Measurements from ENCODE around the gene LAMB1.
"Not testable (repeated sequence)": the region's sequence is repeated elsewhere in the genome, so short reads cannot be mapped to it uniquely, and the experiment has no call there.

Gene LAMB1

DNA sequence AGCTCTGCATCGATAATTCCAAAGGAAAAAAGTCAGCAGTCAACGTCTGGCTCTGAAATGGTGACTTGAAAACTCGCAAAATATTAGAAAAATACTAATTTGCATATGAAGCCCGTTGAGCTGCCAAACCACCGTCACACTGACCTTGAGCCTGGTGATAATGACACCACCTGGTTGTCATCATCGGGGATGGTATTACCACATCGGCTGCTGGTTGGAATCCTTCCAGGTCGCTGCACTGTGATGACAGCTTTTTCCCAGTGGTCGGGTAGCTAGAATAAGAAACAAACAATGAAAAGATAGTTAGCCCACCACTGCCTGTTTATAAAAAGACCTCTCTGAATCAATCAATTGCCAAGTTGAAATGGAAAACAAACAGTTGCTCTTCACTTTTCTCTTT lies 41.6 kb downstream of the LAMB1 start:
- H3K27ac ChIP-seq (ENCODE audit: low read length) = no peak overlapping the region
- no peak overlapping the region for H3K9ac ChIP-seq (ENCODE audit: low read length)
- H3K27me3 ChIP-seq (ENCODE audit: control insufficient read depth, insufficient read depth, low read length) = no peaks in the 10 kb centered on the region
- H3K4me3 ChIP-seq (ENCODE audit: low read length) = no peak overlapping the region
- peaks cover 39% of the 10 kb centered on the region for H3K36me3 ChIP-seq (ENCODE audit: control insufficient read depth, low read depth, low read length)
- H3K9me3 ChIP-seq (ENCODE audit: control insufficient read depth, low read depth, low read length) = no peaks in the 10 kb centered on the region
- peaks cover 13% of the 10 kb centered on the region for H3K4me1 ChIP-seq (ENCODE audit: control insufficient read depth, low read depth, low read length)

- Histone ChIP-seq H3K9me3 (ENCODE audit: control insufficient read depth, low read depth, low read length) (no peaks in the 10 kb centered on the region), H3K27me3 (ENCODE audit: control insufficient read depth, insufficient read depth, low read length) (no peaks in the 10 kb centered on the region), H3K9ac (ENCODE audit: low read length) (no peak overlapping the region), H3K4me1 (ENCODE audit: control insufficient read depth, low read depth, low read length) (peaks cover 11% of the 10 kb centered on the region), H3K4me3 (ENCODE audit: low read length) (no peak overlapping the region), H3K36me3 (ENCODE audit: control insufficient read depth, low read depth, low read length) (peaks cover 39% of the 10 kb centered on the region), H3K27ac (ENCODE audit: low read length) (no peak overlapping the region)
Observed at GRCh38 chr7:107960272-107960671, 42.7 kb downstream of the LAMB1 start.

- no peak overlapping the region for H3K9ac ChIP-seq (ENCODE audit: low read length)
- H3K27ac ChIP-seq (ENCODE audit: low read length) = no peak overlapping the region
- peaks cover 11% of the 10 kb centered on the region for H3K4me1 ChIP-seq (ENCODE audit: control insufficient read depth, low read depth, low read length)
- no peak overlapping the region for H3K4me3 ChIP-seq (ENCODE audit: low read length)
- no peaks in the 10 kb centered on the region for H3K27me3 ChIP-seq (ENCODE audit: control insufficient read depth, insufficient read depth, low read length)
- H3K9me3 ChIP-seq (ENCODE audit: control insufficient read depth, low read depth, low read length) = no peaks in the 10 kb centered on the region
- H3K36me3 ChIP-seq (ENCODE audit: control insufficient read depth, low read depth, low read length) = peaks cover 39% of the 10 kb centered on the region
Observed at GRCh38 chr7:107959527-107959898, 43.4 kb downstream of the LAMB1 start.

DNA sequence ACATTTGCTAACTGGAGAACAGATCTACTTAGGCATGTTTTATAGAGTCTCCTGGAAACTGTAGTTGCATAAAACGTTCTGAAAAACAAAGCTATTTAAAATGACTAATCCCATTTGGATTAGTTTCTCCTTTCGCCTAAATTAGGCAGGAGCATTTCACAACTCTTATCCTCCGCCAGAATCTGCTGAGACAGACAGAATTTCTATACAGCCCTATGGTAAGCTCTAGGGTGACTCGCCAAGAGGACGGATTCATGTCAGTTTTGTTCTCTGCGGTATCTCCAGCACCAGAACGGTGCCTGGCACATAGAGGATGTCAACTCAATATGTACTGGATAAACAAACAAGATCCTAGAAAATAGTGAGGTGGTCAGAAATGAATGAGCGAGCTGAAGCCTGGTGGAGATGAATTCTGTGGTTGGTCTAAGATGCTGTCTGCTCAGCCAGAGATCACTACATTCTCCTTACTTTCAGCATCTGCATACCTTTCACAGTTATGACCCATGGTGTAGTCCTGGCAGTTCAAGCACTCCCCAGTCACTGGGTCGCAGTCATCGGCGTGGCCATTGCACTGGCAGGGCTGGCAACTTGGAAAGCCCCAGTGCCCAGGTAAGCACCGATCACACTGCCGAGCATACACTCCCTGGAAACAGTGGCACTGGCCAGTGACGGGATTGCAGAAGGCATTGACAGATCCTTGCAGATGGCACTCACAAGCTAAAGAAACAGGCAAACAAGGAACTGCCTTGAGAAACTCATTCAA lies 44.0 kb downstream of the LAMB1 start:
- H3K36me3 ChIP-seq (ENCODE audit: control insufficient read depth, low read depth, low read length) = peaks cover 41% of the 10 kb centered on the region
- H3K4me1 ChIP-seq (ENCODE audit: control insufficient read depth, low read depth, low read length) = peaks cover 11% of the 10 kb centered on the region
- no peak overlapping the region for H3K27ac ChIP-seq (ENCODE audit: low read length)
- no peak overlapping the region for H3K9ac ChIP-seq (ENCODE audit: low read length)
- H3K4me3 ChIP-seq (ENCODE audit: low read length) = no peak overlapping the region
- no peaks in the 10 kb centered on the region for H3K27me3 ChIP-seq (ENCODE audit: control insufficient read depth, insufficient read depth, low read length)
- no peaks in the 10 kb centered on the region for H3K9me3 ChIP-seq (ENCODE audit: control insufficient read depth, low read depth, low read length)

- H3K4me3 ChIP-seq (ENCODE audit: low read length) = no peak overlapping the region
- peaks cover 17% of the 10 kb centered on the region for H3K4me1 ChIP-seq (ENCODE audit: control insufficient read depth, low read depth, low read length)
- no peak overlapping the region for H3K27ac ChIP-seq (ENCODE audit: low read length)
- peaks cover 39% of the 10 kb centered on the region for H3K36me3 ChIP-seq (ENCODE audit: control insufficient read depth, low read depth, low read length)
- no peaks in the 10 kb centered on the region for H3K9me3 ChIP-seq (ENCODE audit: control insufficient read depth, low read depth, low read length)
- H3K27me3 ChIP-seq (ENCODE audit: control insufficient read depth, insufficient read depth, low read length) = no peaks in the 10 kb centered on the region
- H3K9ac ChIP-seq (ENCODE audit: low read length) = no peak overlapping the region
Observed at GRCh38 chr7:107957436-107957835, 45.5 kb downstream of the LAMB1 start.

DNA sequence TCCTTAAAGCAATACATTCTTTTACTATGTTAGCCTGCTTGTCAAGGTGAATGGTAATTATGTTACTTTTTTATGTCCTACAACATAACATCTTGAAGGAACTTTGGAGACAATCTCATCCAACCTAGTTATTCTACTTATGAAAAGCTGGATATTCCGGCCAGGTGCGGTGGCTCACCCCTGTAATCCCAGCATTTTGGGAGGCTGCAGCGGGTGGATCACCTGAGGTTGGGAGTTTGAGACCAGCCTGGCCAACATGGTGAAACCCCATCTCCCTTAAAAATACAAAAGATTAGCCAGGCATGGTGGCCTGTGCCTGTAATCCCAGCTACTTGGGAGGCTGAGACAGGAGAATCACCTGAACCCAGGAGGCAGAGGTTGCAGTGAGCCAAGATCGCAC lies 46.0 kb downstream of the LAMB1 start:
- H3K36me3 ChIP-seq (ENCODE audit: control insufficient read depth, low read depth, low read length) = peaks cover 37% of the 10 kb centered on the region
- H3K27ac ChIP-seq (ENCODE audit: low read length); H3K4me3 ChIP-seq (ENCODE audit: low read length): not testable (repeated sequence)

GRCh38 chr7:107955394-107955793 lies 47.6 kb downstream of the LAMB1 start:
- H3K4me1 ChIP-seq (ENCODE audit: control insufficient read depth, low read depth, low read length) = peaks cover 22% of the 10 kb centered on the region
- no peaks in the 10 kb centered on the region for H3K9me3 ChIP-seq (ENCODE audit: control insufficient read depth, low read depth, low read length)
- no peak overlapping the region for H3K9ac ChIP-seq (ENCODE audit: low read length)
- no peaks in the 10 kb centered on the region for H3K27me3 ChIP-seq (ENCODE audit: control insufficient read depth, insufficient read depth, low read length)
- no peak overlapping the region for H3K27ac ChIP-seq (ENCODE audit: low read length)
- no peak overlapping the region for H3K4me3 ChIP-seq (ENCODE audit: low read length)
- H3K36me3 ChIP-seq (ENCODE audit: control insufficient read depth, low read depth, low read length) = peaks cover 28% of the 10 kb centered on the region

More for the DNA sequence above, 46.0 kb downstream of the LAMB1 start:
- peaks cover 22% of the 10 kb centered on the region for H3K4me1 ChIP-seq (ENCODE audit: control insufficient read depth, low read depth, low read length)
- not testable (repeated sequence) for H3K9ac ChIP-seq (ENCODE audit: low read length); H3K9me3 ChIP-seq (ENCODE audit: control insufficient read depth, low read depth, low read length); H3K27me3 ChIP-seq (ENCODE audit: control insufficient read depth, insufficient read depth, low read length)

DNA sequence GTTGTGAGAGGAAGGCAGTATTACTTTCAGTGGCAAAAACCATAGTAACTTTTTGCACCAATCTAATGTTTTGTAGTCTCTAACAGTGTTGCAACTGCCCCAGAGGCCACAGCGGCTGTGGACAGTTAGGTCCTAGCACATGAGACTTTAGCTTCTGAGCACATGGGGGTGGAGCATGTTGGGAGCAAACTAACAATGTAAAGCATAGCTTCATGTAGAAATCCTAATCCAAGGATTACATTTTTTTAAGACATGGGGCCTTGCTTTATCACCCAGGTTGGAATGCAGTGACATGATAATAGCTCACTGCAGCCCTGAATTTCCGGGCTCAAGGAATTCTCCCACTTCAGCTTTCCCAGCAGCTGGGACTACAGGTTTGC lies 49.0 kb downstream of the LAMB1 start:
- peaks cover 12% of the 10 kb centered on the region for H3K4me1 ChIP-seq (ENCODE audit: control insufficient read depth, low read depth, low read length)
- H3K27ac ChIP-seq (ENCODE audit: low read length) = no peak overlapping the region
- H3K9ac ChIP-seq (ENCODE audit: low read length) = no peak overlapping the region
- H3K4me3 ChIP-seq (ENCODE audit: low read length) = no peak overlapping the region
- H3K9me3 ChIP-seq (ENCODE audit: control insufficient read depth, low read depth, low read length) = no peaks in the 10 kb centered on the region
- H3K36me3 ChIP-seq (ENCODE audit: control insufficient read depth, low read depth, low read length) = peaks cover 24% of the 10 kb centered on the region
- H3K27me3 ChIP-seq (ENCODE audit: control insufficient read depth, insufficient read depth, low read length) = no peaks in the 10 kb centered on the region

- Histone ChIP-seq H3K4me1 (ENCODE audit: control insufficient read depth, low read depth, low read length) (peaks cover 11% of the 10 kb centered on the region), H3K9me3 (ENCODE audit: control insufficient read depth, low read depth, low read length) (no peaks in the 10 kb centered on the region), H3K36me3 (ENCODE audit: control insufficient read depth, low read depth, low read length) (peaks cover 23% of the 10 kb centered on the region), H3K27ac (ENCODE audit: low read length) (no peak overlapping the region), H3K9ac (ENCODE audit: low read length) (no peak overlapping the region), H3K4me3 (ENCODE audit: low read length) (no peak overlapping the region), H3K27me3 (ENCODE audit: control insufficient read depth, insufficient read depth, low read length) (no peaks in the 10 kb centered on the region)
Observed at GRCh38 chr7:107953265-107953923, 49.6 kb downstream of the LAMB1 start.

- H3K36me3 ChIP-seq (ENCODE audit: control insufficient read depth, low read depth, low read length) = peaks cover 18% of the 10 kb centered on the region
- no peaks in the 10 kb centered on the region for H3K9me3 ChIP-seq (ENCODE audit: control insufficient read depth, low read depth, low read length)
- H3K4me3 ChIP-seq (ENCODE audit: low read length) = no peak overlapping the region
- no peaks in the 10 kb centered on the region for H3K27me3 ChIP-seq (ENCODE audit: control insufficient read depth, insufficient read depth, low read length)
- peaks cover 11% of the 10 kb centered on the region for H3K4me1 ChIP-seq (ENCODE audit: control insufficient read depth, low read depth, low read length)
- no peak overlapping the region for H3K27ac ChIP-seq (ENCODE audit: low read length)
- H3K9ac ChIP-seq (ENCODE audit: low read length) = no peak overlapping the region
Observed at GRCh38 chr7:107951896-107952295, 51.1 kb downstream of the LAMB1 start.

GRCh38 chr7:107951172-107951787 lies 51.7 kb downstream of the LAMB1 start:
- Histone ChIP-seq H3K9ac (ENCODE audit: low read length) (no peak overlapping the region), H3K27ac (ENCODE audit: low read length) (no peak overlapping the region), H3K36me3 (ENCODE audit: control insufficient read depth, low read depth, low read length) (peaks cover 18% of the 10 kb centered on the region), H3K27me3 (ENCODE audit: control insufficient read depth, insufficient read depth, low read length) (no peaks in the 10 kb centered on the region), H3K9me3 (ENCODE audit: control insufficient read depth, low read depth, low read length) (no peaks in the 10 kb centered on the region), H3K4me3 (ENCODE audit: low read length) (no peak overlapping the region), H3K4me1 (ENCODE audit: control insufficient read depth, low read depth, low read length) (peaks cover 11% of the 10 kb centered on the region)
